Measurements from ENCODE around the gene C1QTNF6.

DNA sequence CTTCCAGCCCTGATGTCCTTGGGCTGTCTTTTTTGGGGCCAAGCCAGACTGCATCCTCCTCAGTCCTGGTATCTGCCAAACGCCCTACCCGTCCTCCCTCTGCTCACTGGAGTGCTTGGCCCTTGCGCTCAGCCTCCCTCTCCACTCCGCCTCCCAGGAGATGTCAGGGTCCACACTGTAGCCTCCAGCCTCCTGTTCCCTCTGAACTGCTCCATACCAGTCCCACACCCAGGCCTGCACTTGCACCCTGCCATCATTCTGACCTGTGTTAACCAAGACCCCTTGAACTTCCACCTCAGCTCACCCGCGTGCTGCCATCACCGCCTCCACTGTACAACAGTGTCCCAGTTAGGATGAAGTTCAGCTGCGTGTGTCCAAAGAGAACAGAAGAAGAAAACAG lies 32.1 kb downstream of the C1QTNF6 start:
- TF ChIP-seq POLR2A (IDR thresholded peaks at IDR 0.05), result no peak
- TF ChIP-seq, protein P1, sequence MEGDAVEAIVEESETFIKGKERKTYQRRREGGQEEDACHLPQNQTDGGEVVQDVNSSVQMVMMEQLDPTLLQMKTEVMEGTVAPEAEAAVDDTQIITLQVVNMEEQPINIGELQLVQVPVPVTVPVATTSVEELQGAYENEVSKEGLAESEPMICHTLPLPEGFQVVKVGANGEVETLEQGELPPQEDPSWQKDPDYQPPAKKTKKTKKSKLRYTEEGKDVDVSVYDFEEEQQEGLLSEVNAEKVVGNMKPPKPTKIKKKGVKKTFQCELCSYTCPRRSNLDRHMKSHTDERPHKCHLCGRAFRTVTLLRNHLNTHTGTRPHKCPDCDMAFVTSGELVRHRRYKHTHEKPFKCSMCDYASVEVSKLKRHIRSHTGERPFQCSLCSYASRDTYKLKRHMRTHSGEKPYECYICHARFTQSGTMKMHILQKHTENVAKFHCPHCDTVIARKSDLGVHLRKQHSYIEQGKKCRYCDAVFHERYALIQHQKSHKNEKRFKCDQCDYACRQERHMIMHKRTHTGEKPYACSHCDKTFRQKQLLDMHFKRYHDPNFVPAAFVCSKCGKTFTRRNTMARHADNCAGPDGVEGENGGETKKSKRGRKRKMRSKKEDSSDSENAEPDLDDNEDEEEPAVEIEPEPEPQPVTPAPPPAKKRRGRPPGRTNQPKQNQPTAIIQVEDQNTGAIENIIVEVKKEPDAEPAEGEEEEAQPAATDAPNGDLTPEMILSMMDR (IDR thresholded peaks at IDR 0.05), result no peak

All from thyroid gland (tissue), 4 donors.